GM12878 (cell line): ENCODE measurements around the gene TXNDC17. TPM values are rescaled to one million over a fixed set of nuclear protein-coding genes. Genes with fewer than 3 reads are reported as not detected.

ENCODE experiments used
- ATAC-seq: fragments of 200-7000 bp; cut with Tn5 transposase; 3 replicates; pipeline ENCODE4 v1.9.1; 2020; ENCODE audit warnings: mild to moderate bottlenecking, moderate library complexity
- BruUV-seq: library from RNA; stranded (reverse); fragments of 400-500 nt; replicated peaks from 2 replicates; lab custom pipeline; 2021; lab: Mats Ljungman, UMichigan
- CTCF ChIA-PET: fragments of 300-600 bp; sonication (Branson Sonifier 250); formaldehyde crosslinking; extraction: SDS; loops from one replicate; lab custom pipeline; 2021; ENCODE audit warnings: inconsistent platforms; lab: Yijun Ruan, JAX
- POLR2A ChIA-PET: fragments of 350-600 bp; formaldehyde crosslinking; extraction: SDS; loops from one replicate; lab custom pipeline; 2021; ENCODE audit warnings: inconsistent platforms; lab: Charles Lee
- RAD21 ChIA-PET: fragments of 300-600 bp; sonication (Branson Sonifier 250); formaldehyde crosslinking; loops from one replicate; lab custom pipeline; 2023; ENCODE audit warnings: antibody characterized with exemption; ENCODE audit not compliant: unreplicated experiment; lab: Charles Lee
- SMC1A ChIA-PET: fragments of 300-600 bp; sonication (Branson Sonifier 250); formaldehyde crosslinking; loops from one replicate; lab custom pipeline; 2023; ENCODE audit not compliant: unreplicated experiment, uncharacterized antibody; lab: Charles Lee
- DNase-seq: peaks from one replicate; pipeline ENCODE4 v3.0.0-alpha.2; 2011; ENCODE audit warnings: low read depth, low spot score
- FAIRE-seq: peaks from 3 replicates; lab custom pipeline; 2011; peaks lifted over from hg19 to GRCh38; lab: Jason Lieb, UNC
- H2AFZ ChIP-seq: 2 replicates; pipeline ENCODE4 v1.6.0; 2011; ENCODE audit warnings: low read depth, low read length, control low read depth; ENCODE audit not compliant: control insufficient read depth
- H3K27ac ChIP-seq: 2 replicates; pipeline ENCODE4 v1.5.1; 2011; ENCODE audit warnings: control low read depth; ENCODE audit not compliant: control insufficient read depth, insufficient read depth
- H3K27me3 ChIP-seq, 2 experiments: replicated peaks in 1 of 2; 2 replicates each; pipeline versions ENCODE4 v1.6.0 to v1.6.1; 2011; ENCODE audit warnings: low read length in 1 of 2; ENCODE audit not compliant: control insufficient read depth in 2 of 2, insufficient read depth in 2 of 2
- H3K36me3 ChIP-seq, 2 experiments: 2 replicates each; pipeline ENCODE4 v1.5.1; 2011; ENCODE audit warnings: low read length in 1 of 2; ENCODE audit not compliant: control insufficient read depth in 2 of 2, insufficient read depth in 2 of 2
- H3K4me1 ChIP-seq: 2 replicates; pipeline ENCODE4 v1.6.1; 2011; ENCODE audit warnings: mild to moderate bottlenecking, low read length, moderate library complexity, mixed read lengths; ENCODE audit not compliant: control insufficient read depth, insufficient read depth
- H3K4me2 ChIP-seq: 2 replicates; pipeline ENCODE4 v1.6.0; 2011; ENCODE audit warnings: control low read depth; ENCODE audit not compliant: control insufficient read depth, insufficient read depth
- H3K4me3 ChIP-seq: fragments of 200-600 bp; sonication (generic); 2 replicates; pipeline ENCODE4 v1.5.1; 2016
- H3K79me2 ChIP-seq: 2 replicates; pipeline ENCODE4 v1.6.0; 2011; ENCODE audit warnings: low read length; ENCODE audit not compliant: control insufficient read depth, insufficient read depth
- H3K9ac ChIP-seq: 2 replicates; pipeline ENCODE4 v1.8.0; 2011; ENCODE audit warnings: low read length, control low read depth, mixed read lengths; ENCODE audit not compliant: control insufficient read depth, insufficient read depth
- H3K9me3 ChIP-seq: replicated peaks from 3 replicates; pipeline ENCODE4 v1.5.1; 2011; ENCODE audit warnings: mild to moderate bottlenecking, low read length; ENCODE audit not compliant: control insufficient read depth, insufficient read depth
- H4K20me1 ChIP-seq: 2 replicates; pipeline ENCODE4 v1.6.0; 2011; ENCODE audit not compliant: control insufficient read depth, insufficient read depth
- BACH1 ChIP-seq: fragments of 450-650 bp; IDR thresholded peaks from 2 replicates; pipeline ENCODE4 v1.6.1; 2017; ENCODE audit warnings: mild to moderate bottlenecking, borderline replicate concordance
- CEBPB ChIP-seq, 2 experiments: fragments of 150-350 bp in 1 of 2; IDR thresholded peaks; 2 replicates each; pipeline ENCODE4 v1.6.1; 2012 to 2014; ENCODE audit warnings: low read depth in 2 of 2, low read length in 2 of 2, borderline replicate concordance in 1 of 2, inconsistent platforms in 1 of 2
- IKZF1 ChIP-seq: fragments of 450-650 bp; conservative IDR thresholded peaks from 2 replicates; pipeline ENCODE4 v1.6.1; 2017; ENCODE audit warnings: antibody characterized with exemption, mild to moderate bottlenecking
- IKZF2 ChIP-seq, 2 experiments: fragments of 450-650 bp; IDR thresholded peaks; 2 replicates each; pipeline ENCODE4 v1.6.1; 2017; ENCODE audit warnings: mild to moderate bottlenecking in 2 of 2, moderate library complexity in 2 of 2
- KDM1A ChIP-seq: fragments of 200-600 bp; sonication (generic); IDR thresholded peaks from 2 replicates; pipeline ENCODE4 v1.6.1; 2016; ENCODE audit warnings: borderline replicate concordance
- PBX3 ChIP-seq: IDR thresholded peaks from 2 replicates; pipeline ENCODE4 v1.6.1; 2011; ENCODE audit warnings: mild to moderate bottlenecking, low read depth, low read length, moderate library complexity; ENCODE audit not compliant: insufficient replicate concordance
- POLR2AphosphoS5 ChIP-seq: IDR thresholded peaks from 2 replicates; pipeline ENCODE4 v1.6.1; 2011; ENCODE audit warnings: mild to moderate bottlenecking, low read length, inconsistent platforms
- POU2F2 ChIP-seq: IDR thresholded peaks from 3 replicates; pipeline ENCODE4 v1.6.1; 2011; ENCODE audit warnings: low read depth, mild to moderate bottlenecking, low read length, borderline replicate concordance
- RUNX3 ChIP-seq: IDR thresholded peaks from 2 replicates; pipeline ENCODE4 v1.6.1; 2012; ENCODE audit warnings: low read length, inconsistent platforms
- SPI1 ChIP-seq: IDR thresholded peaks from 2 replicates; pipeline ENCODE4 v1.6.1; 2011; ENCODE audit warnings: low read depth, mild to moderate bottlenecking, low read length, moderate library complexity, borderline replicate concordance; ENCODE audit not compliant: insufficient read depth
- STAT3 ChIP-seq: IDR thresholded peaks from 2 replicates; pipeline ENCODE4 v1.6.1; 2011; ENCODE audit warnings: low read depth, low read length, improper control_type of control experiment
- WGBS: methylation state at CpG from one replicate; pipeline ENCODE4 v1.1.6; 2016; ENCODE audit warnings: low lambda C conversion rate; ENCODE audit not compliant: insufficient replicate concordance, insufficient coverage; ENCODE audit errors: missing lambda C conversion rate; 5-methylcytosine and 5-hydroxymethylcytosine counted together
- in situ Hi-C: fragments of 300-500 bp; cut with MboI; formaldehyde crosslinking; loops from 9 replicates; pipeline ENCODE4 v1.14.3; 2018; ENCODE audit warnings: mixed read lengths
- intact Hi-C: fragments of 100-400 bp; cut with micrococcal nuclease; formaldehyde crosslinking; loops from one replicate; pipeline ENCODE4 v1.14.2; 2022; ENCODE audit not compliant: unreplicated experiment
- polyA plus RNA-seq, 11 experiments: library from polyadenylated mRNA; depleted of rRNA in 4 of 11; unstranded in 6 of 11; stranded (reverse) in 5 of 11; fragments of >200 nt; fragmentation: Nextera tagmentation in 4 of 11; fragmentation: Illumina TruSeq in 1 of 11; extraction: Ambion mirVana in 4 of 11; extraction: Trizol in 1 of 11; gene quantifications; 1 replicate in 1 of 11; 2 replicates in 10 of 11; pipeline versions ENCODE4 v1.2.1 to v1.2.3, GENCODE V29; 2011 to 2016; ENCODE audit warnings: inconsistent platforms in 2 of 11, missing spikeins in 2 of 11, low read depth in 1 of 11
- total RNA-seq, 4 experiments: library from RNA; depleted of rRNA in 3 of 4; stranded (reverse); fragments of >200 nt in 3 of 4; fragmentation: Illumina TruSeq in 1 of 4; extraction: Trizol in 1 of 4; gene quantifications; 2 replicates each; pipeline versions ENCODE4 v1.2.1 to v1.2.3, GENCODE V29; 2013 to 2021
- TF ChIP-seq, protein P1 (sequence below): fragments of 450-650 bp; IDR thresholded peaks from 2 replicates; pipeline ENCODE4 v1.6.1; 2017; ENCODE audit warnings: mild to moderate bottlenecking, moderate library complexity

Gene TXNDC17
- total and polyA plus RNA-seq, 10 of the 15 experiments (the other 5 are each of a cell fraction or from before 2014, with no cell fraction given) = 124 to 957 (median 216) TPM

DNA sequence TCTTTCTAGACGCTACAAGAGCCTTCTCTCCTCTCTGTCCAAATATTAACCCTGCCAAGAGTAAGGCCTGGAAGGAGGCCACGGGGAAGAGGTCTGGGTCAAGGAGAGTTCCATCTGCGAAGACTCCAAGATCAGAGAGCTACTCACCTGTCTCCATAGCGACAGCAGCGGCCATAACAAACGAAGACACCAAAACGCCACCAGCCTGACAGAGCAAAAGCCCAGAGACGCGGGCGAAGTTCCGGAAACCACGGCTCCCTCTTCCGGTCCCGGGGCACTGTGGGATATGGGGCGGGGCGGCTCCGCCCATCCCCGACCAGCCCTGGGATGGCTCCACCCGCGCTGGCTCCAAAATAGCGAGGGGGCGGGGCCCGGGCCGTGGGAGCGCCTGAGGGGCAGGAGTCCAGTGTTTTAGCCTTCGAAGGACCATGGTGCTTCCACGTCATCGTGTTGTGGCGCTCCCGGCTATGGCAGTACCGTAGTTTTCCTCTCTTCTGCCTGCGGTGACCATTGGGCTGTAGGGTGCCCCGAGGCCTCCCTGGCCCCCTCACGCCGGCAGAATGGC, 10.6 kb downstream of the TXNDC17 start, which contains the start of the genes C17orf100 and MED31 (continued):
- TF ChIP-seq POU2F2 = 0 out of 3 replicates have a peak, but pooled peaks have one; percentile 29
- TF ChIP-seq SPI1 = no peak
- TF ChIP-seq POLR2AphosphoS5 = peak; percentile 81
- TF ChIP-seq KDM1A = no peak
- TF ChIP-seq STAT3 = no peak
- TF ChIP-seq PBX3 = peak; percentile 6
- TF ChIP-seq, all 136 proteins: peak for 30

DNA sequence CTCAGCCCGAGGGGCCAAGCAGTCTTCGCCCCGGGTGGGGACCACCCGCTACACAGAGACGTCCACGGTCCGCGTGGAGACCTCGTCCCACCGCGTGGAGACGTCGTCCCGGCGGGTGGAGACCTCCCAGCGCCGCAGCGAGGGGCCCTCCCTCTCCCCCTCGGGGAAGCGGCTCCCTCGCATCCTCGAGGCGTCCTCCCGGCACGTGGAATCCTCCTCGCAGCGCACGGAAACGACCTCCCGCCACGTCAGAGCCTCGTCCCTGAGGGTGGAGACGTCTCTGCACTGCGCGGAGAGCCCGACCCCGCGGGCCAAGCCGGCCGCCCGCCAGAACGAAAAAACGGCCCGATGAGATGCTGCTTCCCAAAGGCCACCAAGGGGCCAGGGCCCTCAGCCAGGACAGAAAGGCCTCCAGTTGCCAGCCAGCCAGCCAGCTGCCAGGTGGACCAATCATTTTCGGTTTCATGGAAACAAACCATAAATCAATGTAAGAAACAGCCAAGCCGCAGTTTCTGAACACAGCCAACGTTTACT, 11.1 kb downstream of the TXNDC17 start:
- no peaks in the 10 kb centered on the region for H4K20me1 ChIP-seq
- peaks cover 6% of the 10 kb centered on the region; the same call in 1 of the 2 replicates for H3K4me1 ChIP-seq
- no peaks in the 10 kb centered on the region; a peak in 1 of 4 replicates for H3K36me3 ChIP-seq
- ATAC-seq (no peak), DNase-seq (no peak), FAIRE-seq (no peak)
- CTCF ChIA-PET = interaction anchor here (2.6 kb wide), 1 partner anchor 180 kb away, joined by 12 read pairs; no protein-coding TSS in a partner anchor
- H3K9ac ChIP-seq = peak overlapping the region; percentile 35; the same call in 1 of the 2 replicates
- H3K4me3 ChIP-seq = peak overlapping the region; percentile 91
- WGBS = 19% methylated on average over 43 of the region's 47 CpGs
- H3K27ac ChIP-seq = peak overlapping the region; percentile 43; the same call in 1 of the 2 replicates
- POLR2A ChIA-PET = interaction anchor here (0.5 to 1.0 kb wide), 2 partner anchors 12 to 385 kb away, joined by 3 to 4 read pairs; partner anchors contain the start of gene KIAA0753
- RAD21 ChIA-PET = interaction anchor here (0.9 kb wide), 1 partner anchor 10 kb away, joined by 3 read pairs; no protein-coding TSS in a partner anchor
- in situ Hi-C loops = loop anchor here (5.0 kb wide), 1 partner anchor 360 kb away; the partner anchor contains the start of gene RNASEK
- intact Hi-C loops = loop anchor here (1.0 kb wide), 1 partner anchor 12 kb away; the partner anchor contains the start of gene KIAA0753
- peak overlapping the region; percentile 79 for H3K4me2 ChIP-seq
- peaks cover 22% of the 10 kb centered on the region for H3K79me2 ChIP-seq
- H3K27me3 ChIP-seq = no peaks in the 10 kb centered on the region
- no peaks in the 10 kb centered on the region for H3K9me3 ChIP-seq
- TSS peak; percentile 75 for BruUV-seq
- H2AFZ ChIP-seq = peak overlapping the region; percentile 80
- SMC1A ChIA-PET = interaction anchor here (2.8 kb wide), 1 partner anchor 10 kb away, joined by 8 read pairs; the partner anchor contains the start of gene TXNDC17
- 0 out of 2 replicates have a peak, but pooled peaks have one; percentile 2 for TF ChIP-seq BACH1
- peak; percentile 6; the same call in 1 of the 2 replicates for TF ChIP-seq RUNX3
- TF ChIP-seq IKZF2 (IDR thresholded peaks at IDR 0.05) = 0 out of 4 replicates have a peak, but pooled peaks of 1 of the 2 experiments have one; percentile 13
- TF ChIP-seq, protein P1, sequence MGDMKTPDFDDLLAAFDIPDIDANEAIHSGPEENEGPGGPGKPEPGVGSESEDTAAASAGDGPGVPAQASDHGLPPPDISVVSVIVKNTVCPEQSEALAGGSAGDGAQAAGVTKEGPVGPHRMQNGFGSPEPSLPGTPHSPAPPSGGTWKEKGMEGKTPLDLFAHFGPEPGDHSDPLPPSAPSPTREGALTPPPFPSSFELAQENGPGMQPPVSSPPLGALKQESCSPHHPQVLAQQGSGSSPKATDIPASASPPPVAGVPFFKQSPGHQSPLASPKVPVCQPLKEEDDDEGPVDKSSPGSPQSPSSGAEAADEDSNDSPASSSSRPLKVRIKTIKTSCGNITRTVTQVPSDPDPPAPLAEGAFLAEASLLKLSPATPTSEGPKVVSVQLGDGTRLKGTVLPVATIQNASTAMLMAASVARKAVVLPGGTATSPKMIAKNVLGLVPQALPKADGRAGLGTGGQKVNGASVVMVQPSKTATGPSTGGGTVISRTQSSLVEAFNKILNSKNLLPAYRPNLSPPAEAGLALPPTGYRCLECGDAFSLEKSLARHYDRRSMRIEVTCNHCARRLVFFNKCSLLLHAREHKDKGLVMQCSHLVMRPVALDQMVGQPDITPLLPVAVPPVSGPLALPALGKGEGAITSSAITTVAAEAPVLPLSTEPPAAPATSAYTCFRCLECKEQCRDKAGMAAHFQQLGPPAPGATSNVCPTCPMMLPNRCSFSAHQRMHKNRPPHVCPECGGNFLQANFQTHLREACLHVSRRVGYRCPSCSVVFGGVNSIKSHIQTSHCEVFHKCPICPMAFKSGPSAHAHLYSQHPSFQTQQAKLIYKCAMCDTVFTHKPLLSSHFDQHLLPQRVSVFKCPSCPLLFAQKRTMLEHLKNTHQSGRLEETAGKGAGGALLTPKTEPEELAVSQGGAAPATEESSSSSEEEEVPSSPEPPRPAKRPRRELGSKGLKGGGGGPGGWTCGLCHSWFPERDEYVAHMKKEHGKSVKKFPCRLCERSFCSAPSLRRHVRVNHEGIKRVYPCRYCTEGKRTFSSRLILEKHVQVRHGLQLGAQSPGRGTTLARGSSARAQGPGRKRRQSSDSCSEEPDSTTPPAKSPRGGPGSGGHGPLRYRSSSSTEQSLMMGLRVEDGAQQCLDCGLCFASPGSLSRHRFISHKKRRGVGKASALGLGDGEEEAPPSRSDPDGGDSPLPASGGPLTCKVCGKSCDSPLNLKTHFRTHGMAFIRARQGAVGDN = peak; percentile 54; the same call in 1 of the 2 replicates
- 0 out of 2 replicates have a peak, but pooled peaks have one; percentile 26 for TF ChIP-seq IKZF1
- TF ChIP-seq POU2F2 = no peak
- no peak for TF ChIP-seq CEBPB (IDR thresholded peaks at IDR 0.05; ENCODE audit: borderline replicate concordance in 1 of 2, low read depth in 2 of 2, low read length in 2 of 2)
